ENCODE measurements around the gene SLC66A2. TPM values are rescaled to one million over a fixed set of nuclear protein-coding genes. Genes with fewer than 3 reads are reported as not detected.

SLC66A2 gene
- total RNA-seq, 1 experiment from 2014 or later: 13.0 TPM

GRCh38 chr18:79989195-79989497 is 37.7 kb upstream of the SLC66A2 start:
- H2BK12ac ChIP-seq (ENCODE audit: insufficient read length, low read depth, low read length): no peak overlapping the region
- peaks cover 35% of the 10 kb centered on the region in 2 experiments for H3K4me1 Mint-ChIP-seq
- peaks cover 6% of the 10 kb centered on the region; the same call in 1 of the 2 replicates for H3K4me1 ChIP-seq (ENCODE audit: insufficient read depth, low read length)
- peak overlapping the region; percentile 77 for H3K4me2 ChIP-seq (ENCODE audit: insufficient read depth, insufficient read length, low read length)
- no peaks in the 10 kb centered on the region for H3K9me3 Mint-ChIP-seq
- no peak overlapping the region for H4K5ac ChIP-seq (ENCODE audit: insufficient read length, low read depth, low read length)
- peak overlapping the region; percentile 71 for H3K9ac ChIP-seq (ENCODE audit: extremely low read depth, insufficient read length, low read length)
- no peak overlapping the region for H2AFZ ChIP-seq (ENCODE audit: low read length)
- H3K36me3 Mint-ChIP-seq (ENCODE audit: insufficient read depth in 1 of 3, low read depth in 3 of 3): peaks cover 16 to 27% (median 22%) of the 10 kb centered on the region in 3 experiments; a peak in 6 of 7 replicates
- peaks cover 8% of the 10 kb centered on the region for H3K23me2 ChIP-seq (ENCODE audit: insufficient read length, low read depth, low read length, poor library complexity, severe bottlenecking)
- no peak overlapping the region for H2BK20ac ChIP-seq (ENCODE audit: low read depth, low read length, poor library complexity, severe bottlenecking)
- H3K79me2 ChIP-seq (ENCODE audit: insufficient read depth, low read length): peaks cover 31% of the 10 kb centered on the region; the same call in 1 of the 2 replicates
- no peaks in the 10 kb centered on the region for H3K27me3 ChIP-seq (ENCODE audit: insufficient read depth, low read length)
- H2BK15ac ChIP-seq (ENCODE audit: low read depth, low read length): no peak overlapping the region
- no peak overlapping the region for H3T11ph ChIP-seq (ENCODE audit: low read length)
- no peak overlapping the region for H2BK120ac ChIP-seq (ENCODE audit: low read depth, low read length, poor library complexity, severe bottlenecking)
- no peak overlapping the region for H3K56ac ChIP-seq (ENCODE audit: insufficient read length, low read depth, low read length)
- H3K4ac ChIP-seq (ENCODE audit: low read depth, low read length): no peak overlapping the region
- H3K27me3 Mint-ChIP-seq (ENCODE audit: low read depth): no peaks in the 10 kb centered on the region
- H3K18ac ChIP-seq (ENCODE audit: insufficient read length, low read depth, low read length): peak overlapping the region; percentile 15
- H3K27ac Mint-ChIP-seq: peak overlapping the region in 2 of 3 experiments; percentile 62 to 77; a peak in 3 of 7 replicates
- H3K27ac ChIP-seq (ENCODE audit: insufficient read length, low read depth, low read length): no peak overlapping the region
- H3K14ac ChIP-seq (ENCODE audit: insufficient read depth, low read length): no peak overlapping the region; the same call in 1 of the 2 replicates
- peaks cover 3% of the 10 kb centered on the region for H3K79me1 ChIP-seq (ENCODE audit: insufficient read depth, low read depth, low read length, poor library complexity, severe bottlenecking)
- H4K91ac ChIP-seq (ENCODE audit: insufficient read length, low read depth, low read length): no peak overlapping the region
- TF ChIP-seq, protein P1, sequence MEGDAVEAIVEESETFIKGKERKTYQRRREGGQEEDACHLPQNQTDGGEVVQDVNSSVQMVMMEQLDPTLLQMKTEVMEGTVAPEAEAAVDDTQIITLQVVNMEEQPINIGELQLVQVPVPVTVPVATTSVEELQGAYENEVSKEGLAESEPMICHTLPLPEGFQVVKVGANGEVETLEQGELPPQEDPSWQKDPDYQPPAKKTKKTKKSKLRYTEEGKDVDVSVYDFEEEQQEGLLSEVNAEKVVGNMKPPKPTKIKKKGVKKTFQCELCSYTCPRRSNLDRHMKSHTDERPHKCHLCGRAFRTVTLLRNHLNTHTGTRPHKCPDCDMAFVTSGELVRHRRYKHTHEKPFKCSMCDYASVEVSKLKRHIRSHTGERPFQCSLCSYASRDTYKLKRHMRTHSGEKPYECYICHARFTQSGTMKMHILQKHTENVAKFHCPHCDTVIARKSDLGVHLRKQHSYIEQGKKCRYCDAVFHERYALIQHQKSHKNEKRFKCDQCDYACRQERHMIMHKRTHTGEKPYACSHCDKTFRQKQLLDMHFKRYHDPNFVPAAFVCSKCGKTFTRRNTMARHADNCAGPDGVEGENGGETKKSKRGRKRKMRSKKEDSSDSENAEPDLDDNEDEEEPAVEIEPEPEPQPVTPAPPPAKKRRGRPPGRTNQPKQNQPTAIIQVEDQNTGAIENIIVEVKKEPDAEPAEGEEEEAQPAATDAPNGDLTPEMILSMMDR (conservative IDR thresholded peaks at IDR 0.05): no peak
- no peak for DNase-seq
- H3K9me3 ChIP-seq (ENCODE audit: control insufficient read depth, low read depth, low read length): no peaks in the 10 kb centered on the region
- H3K4me3 Mint-ChIP-seq: peak overlapping the region; percentile 82 to 90
- no peak overlapping the region for H4K8ac ChIP-seq (replicated peaks; ENCODE audit: insufficient read length, low read depth, low read length)
- no peaks in the 10 kb centered on the region for H4K20me1 ChIP-seq (ENCODE audit: control insufficient read depth, insufficient read depth, insufficient read length)
- H3K23ac ChIP-seq (ENCODE audit: insufficient read length, low read depth, low read length): no peak overlapping the region
- H2AK5ac ChIP-seq (ENCODE audit: insufficient read length, low read length): no peak overlapping the region
- H2BK5ac ChIP-seq (ENCODE audit: insufficient read length, low read length): no peak overlapping the region
- WGBS (ENCODE audit: extremely low coverage, insufficient read length, low lambda C conversion rate): no CpG with 5 or more reads among the region's 14 CpGs
